ENCODE results near the gene ATP10A. TPM values are rescaled to one million over a fixed set of nuclear protein-coding genes. Genes with fewer than 3 reads are reported as not detected.
A peak's percentile ranks its signal among the peaks of the same experiment; 100 is the strongest.

The ATP10A gene
- total RNA-seq, 1 experiment from 2014 or later, result 2.1 TPM

GRCh38 chr15:25710184-25710583, 152.9 kb downstream of the ATP10A start:
- TF ChIP-seq ETV6 (CRISPR knock-in tag; IDR thresholded peaks at IDR 0.05) (no peak), CTCF (IDR thresholded peaks at IDR 0.05) (peak; percentile 52; the same call in 1 of the 2 replicates), SP1 (CRISPR knock-in tag; conservative IDR thresholded peaks at IDR 0.05) (no peak), AFF4 (CRISPR knock-in tag; IDR thresholded peaks at IDR 0.05; ENCODE audit: borderline replicate concordance) (no peak)
- DNase-seq (ENCODE audit: low spot score) (peak; percentile 81), ATAC-seq (peak; percentile 93)
- H3K27me3 Mint-ChIP-seq (ENCODE audit: low read depth), result no peaks in the 10 kb centered on the region
- H3K36me3 Mint-ChIP-seq, result no peaks in the 10 kb centered on the region
- H3K4me3 Mint-ChIP-seq, result no peak overlapping the region
- no peaks in the 10 kb centered on the region for H3K9me3 Mint-ChIP-seq
- ChIA-PET CTCF (interaction anchor here (0.6 to 2.7 kb wide), 65 partner anchors 9 to 553 kb away, joined by 3 to 36 read pairs (median 4); partner anchors contain the start of gene ATP10A), POLR2A (no interaction called here)
- peaks cover 6% of the 10 kb centered on the region; the same call in 1 of the 2 replicates for H3K4me1 Mint-ChIP-seq
- no peak overlapping the region for H3K27ac Mint-ChIP-seq

GRCh38 chr15:25709437-25710159, 153.5 kb downstream of the ATP10A start:
- DNase-seq (ENCODE audit: low spot score), result no peak
- peak; percentile 12; the same call in 1 of the 2 replicates for ATAC-seq
- H3K27me3 Mint-ChIP-seq (ENCODE audit: low read depth), result no peaks in the 10 kb centered on the region
- no peaks in the 10 kb centered on the region for H3K9me3 Mint-ChIP-seq
- no peak overlapping the region for H3K27ac Mint-ChIP-seq
- ChIA-PET CTCF (interaction anchor here (0.6 to 2.7 kb wide), 62 partner anchors 8 to 554 kb away, joined by 3 to 36 read pairs (median 4); partner anchors contain the start of gene ATP10A), POLR2A (no interaction called here)
- no peak overlapping the region for H3K4me3 Mint-ChIP-seq
- no peaks in the 10 kb centered on the region for H3K36me3 Mint-ChIP-seq
- H3K4me1 Mint-ChIP-seq, result peaks cover 6% of the 10 kb centered on the region; the same call in 1 of the 2 replicates
- no peak for TF ChIP-seq ARID4B (CRISPR knock-in tag; IDR thresholded peaks at IDR 0.05; ENCODE audit: borderline replicate concordance)
- no peak for TF ChIP-seq NFE2L1 (CRISPR knock-in tag; IDR thresholded peaks at IDR 0.05)
- no peak for TF ChIP-seq FOXP1 (CRISPR knock-in tag; IDR thresholded peaks at IDR 0.05; ENCODE audit: borderline replicate concordance)
- no peak for TF ChIP-seq ZNF423 (CRISPR knock-in tag; IDR thresholded peaks at IDR 0.05)

- Mint-ChIP-seq H3K4me3 (no peak overlapping the region), H3K27me3 (ENCODE audit: low read depth) (no peaks in the 10 kb centered on the region), H3K9me3 (no peaks in the 10 kb centered on the region), H3K36me3 (no peaks in the 10 kb centered on the region), H3K27ac (no peak overlapping the region), H3K4me1 (peaks cover 6% of the 10 kb centered on the region; the same call in 1 of the 2 replicates)
- DNase-seq (ENCODE audit: low spot score), result no peak
- POLR2A ChIA-PET, result no interaction called here
- no peak for ATAC-seq
- CTCF ChIA-PET, result interaction anchor here (0.8 to 1.0 kb wide), 2 partner anchors 17 to 200 kb away, joined by 3 to 5 read pairs; no protein-coding TSS in a partner anchor
- no peak for TF ChIP-seq ZNF532 (CRISPR knock-in tag; IDR thresholded peaks at IDR 0.05; ENCODE audit: borderline replicate concordance)
- no peak for TF ChIP-seq ZNF416 (CRISPR knock-in tag; IDR thresholded peaks at IDR 0.05)
- TF ChIP-seq PREB (CRISPR knock-in tag; IDR thresholded peaks at IDR 0.05; ENCODE audit: borderline replicate concordance), result no peak
- no peak for TF ChIP-seq ZNF396 (CRISPR knock-in tag; IDR thresholded peaks at IDR 0.05; ENCODE audit: borderline replicate concordance)
- TF ChIP-seq OVOL2 (CRISPR knock-in tag; IDR thresholded peaks at IDR 0.05; ENCODE audit: borderline replicate concordance), result no peak
- no peak for TF ChIP-seq EMX1 (CRISPR knock-in tag; IDR thresholded peaks at IDR 0.05)
Measured at GRCh38 chr15:25708391-25708790, 154.7 kb downstream of the ATP10A start.

Data from WTC11 (cell line).